Kasumi-1 (cell line): ENCODE data around the gene FAM20C.

ENCODE experiments used
- DNase-seq, 2 experiments: peaks; one replicate each; lab custom pipeline; 2025; lab: John Stamatoyannopoulos, UW

FAM20C gene

DNA sequence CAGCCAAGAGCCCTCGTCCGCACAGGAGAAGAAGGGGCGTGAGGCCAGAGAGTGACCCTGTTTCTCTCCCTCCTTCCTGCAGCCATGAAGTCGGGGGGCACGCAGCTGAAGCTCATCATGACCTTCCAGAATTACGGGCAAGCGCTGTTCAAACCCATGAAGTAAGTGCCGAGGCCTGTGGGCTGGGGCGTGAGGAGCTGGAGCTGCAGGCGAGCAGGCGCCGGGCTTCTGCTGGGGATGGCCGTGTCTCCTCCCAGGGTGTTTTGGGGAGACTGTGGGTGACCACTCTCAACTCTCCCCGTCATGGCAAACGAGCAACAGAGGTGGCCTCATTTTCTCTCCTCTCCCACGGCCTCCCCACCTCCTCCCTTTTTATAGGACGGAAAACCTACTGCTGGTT lies 16.4 kb downstream of the FAM20C start:
- no peak for DNase-seq

- DNase-seq: no peak
Measured at GRCh38 chr7:209416-209815, 17.0 kb downstream of the FAM20C start.

GRCh38 chr7:209906-210305 lies 17.5 kb downstream of the FAM20C start:
- no peak for DNase-seq

GRCh38 chr7:210401-210925 lies 18.1 kb downstream of the FAM20C start:
- no peak for DNase-seq

- DNase-seq: no peak
Measured at GRCh38 chr7:211033-211714, 18.8 kb downstream of the FAM20C start.

DNA sequence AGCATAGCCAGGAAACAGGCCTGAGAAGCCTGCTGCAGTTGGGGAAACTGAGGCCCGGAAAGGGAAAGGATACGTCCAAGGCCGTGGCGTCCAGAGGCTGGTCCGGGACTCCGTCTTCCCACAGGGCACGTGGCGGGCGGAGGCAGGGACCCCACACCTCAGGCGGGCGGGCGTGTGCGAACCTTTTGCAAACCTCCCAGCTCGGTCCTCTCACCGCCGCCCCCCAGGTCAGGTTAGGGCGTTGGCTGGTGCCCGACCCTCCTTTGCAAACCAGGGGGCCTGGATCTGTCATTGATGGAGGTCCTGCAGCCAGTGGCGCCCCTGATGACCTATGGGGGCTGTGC lies 19.3 kb downstream of the FAM20C start:
- DNase-seq: no peak

- DNase-seq: no peak
Measured at GRCh38 chr7:212754-213153, 20.4 kb downstream of the FAM20C start.

DNA sequence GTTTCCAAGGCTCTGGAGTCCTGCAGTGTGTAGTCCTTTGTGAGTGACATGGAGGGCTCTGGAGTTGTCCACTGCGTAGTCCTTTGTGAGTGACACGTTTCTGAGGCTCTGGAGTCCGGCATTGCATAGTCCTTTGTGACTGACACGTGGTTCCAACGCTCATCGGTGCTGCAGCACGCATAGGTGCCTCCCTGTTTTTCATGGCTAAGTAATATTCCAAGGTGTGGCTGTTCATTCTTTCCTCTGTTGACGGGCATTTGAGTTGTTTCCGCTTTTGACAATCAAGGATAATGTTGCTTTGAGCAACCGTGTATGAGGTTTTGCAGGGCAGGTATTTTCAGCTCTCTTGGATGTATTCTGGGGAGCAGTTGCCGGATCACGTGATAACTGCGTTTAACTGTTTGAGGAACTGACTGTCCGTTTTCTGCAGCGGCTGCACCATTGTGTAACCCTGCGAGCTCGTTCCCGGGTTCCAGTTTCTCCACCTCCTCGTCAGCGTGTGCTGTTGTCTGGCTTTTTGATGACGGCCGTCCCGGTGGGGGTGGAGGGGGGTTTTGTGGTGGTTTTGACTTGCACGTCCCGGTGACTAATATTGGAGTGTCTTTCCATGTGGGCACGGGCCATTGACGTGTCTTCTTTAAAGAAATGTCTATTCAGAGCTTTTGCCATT lies 21.1 kb downstream of the FAM20C start:
- DNase-seq: no peak

DNA sequence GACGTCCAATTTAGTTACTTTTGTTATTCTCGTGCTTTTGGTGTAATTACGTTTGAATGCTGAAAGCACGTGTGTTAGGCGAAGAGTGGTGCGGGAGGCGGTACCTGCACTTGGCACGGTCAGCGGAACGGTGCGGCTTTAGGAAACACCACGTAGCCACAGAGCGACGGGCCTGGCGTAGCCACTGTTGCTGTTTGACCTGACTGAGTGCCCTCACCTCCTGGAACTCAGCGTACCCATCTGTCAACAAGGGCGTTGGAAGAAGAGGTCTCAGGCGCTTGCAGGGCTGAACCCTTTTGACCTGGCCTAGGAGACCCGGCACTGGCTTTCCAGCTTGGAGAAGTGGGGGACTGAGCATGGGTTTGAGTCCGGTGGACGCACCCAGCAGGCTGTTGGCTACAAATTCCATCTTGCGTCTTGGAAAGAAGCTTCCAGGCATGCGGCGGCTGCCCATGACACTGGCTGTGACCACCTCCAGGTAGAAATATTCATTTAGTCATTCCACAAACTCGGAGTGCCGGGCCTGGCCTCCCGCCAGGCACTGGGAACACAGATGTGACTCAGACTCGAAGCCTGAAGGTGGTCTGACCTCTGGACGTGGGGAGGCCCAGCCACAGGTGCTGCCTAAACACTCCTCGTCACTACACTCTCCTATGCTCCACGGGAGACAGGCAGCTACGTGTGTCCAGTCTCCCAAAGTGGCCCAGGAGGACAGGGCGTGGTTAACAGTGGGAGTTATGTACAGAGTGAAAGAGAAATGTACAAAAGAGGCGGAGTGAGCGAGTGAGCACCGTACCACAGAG lies 22.2 kb downstream of the FAM20C start:
- DNase-seq: no peak

- no peak for DNase-seq
Measured at GRCh38 chr7:216360-217300, 24.3 kb downstream of the FAM20C start.

DNA sequence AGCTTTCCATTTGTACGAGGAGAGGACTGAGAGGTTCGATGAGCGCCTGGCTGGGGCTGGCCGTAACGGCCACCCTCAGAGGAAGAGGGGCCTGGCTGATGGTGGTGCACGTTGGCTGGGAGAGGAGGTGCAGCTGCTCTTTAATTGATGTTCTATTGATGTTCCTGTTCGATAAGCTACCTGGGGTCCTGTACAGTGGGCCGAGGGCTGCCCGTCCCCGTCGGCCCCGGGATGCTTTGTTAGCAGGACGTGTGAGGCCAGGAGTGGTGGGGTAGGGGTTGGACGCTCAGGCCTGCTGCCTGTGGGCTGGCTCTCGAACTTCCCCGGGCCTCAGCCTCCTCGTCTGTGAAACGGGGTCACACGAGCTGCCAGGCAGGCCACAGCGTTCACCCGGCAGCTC lies 25.4 kb downstream of the FAM20C start:
- no peak for DNase-seq

GRCh38 chr7:218316-218715 lies 25.9 kb downstream of the FAM20C start:
- DNase-seq: no peak

DNA sequence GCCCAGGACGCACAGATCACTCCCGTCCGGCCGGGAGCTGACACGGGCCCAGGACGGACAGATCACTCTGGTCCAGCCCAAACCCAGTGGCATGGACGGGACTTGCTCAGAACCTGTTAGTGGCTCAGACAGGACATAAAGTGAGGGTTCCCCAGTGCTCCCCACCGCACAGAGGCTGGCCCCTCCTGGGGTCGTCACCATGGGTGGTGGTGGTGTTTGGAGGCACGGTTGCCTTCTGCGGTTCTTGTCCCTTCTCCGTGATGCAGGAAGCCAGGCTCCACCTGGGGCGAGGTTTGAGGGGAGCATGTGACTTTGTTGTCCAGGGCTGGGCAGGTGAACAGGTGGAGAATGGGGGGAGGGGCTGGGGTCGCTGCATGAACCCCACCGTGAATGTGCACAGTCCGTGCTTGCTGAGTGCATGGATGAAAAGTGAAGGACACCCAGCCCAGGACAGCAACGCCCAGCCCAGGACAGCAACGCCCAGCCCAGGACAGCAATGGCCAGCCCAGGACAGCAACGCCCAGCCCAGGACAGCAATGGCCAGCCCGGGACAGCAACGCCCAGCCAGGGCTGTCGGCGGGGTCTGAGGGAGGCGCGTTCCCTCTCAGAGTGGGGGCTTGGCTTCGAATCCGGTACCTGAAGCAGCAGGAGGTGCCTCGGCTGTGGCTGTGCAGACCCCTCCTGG lies 26.7 kb downstream of the FAM20C start:
- no peak for DNase-seq

DNA sequence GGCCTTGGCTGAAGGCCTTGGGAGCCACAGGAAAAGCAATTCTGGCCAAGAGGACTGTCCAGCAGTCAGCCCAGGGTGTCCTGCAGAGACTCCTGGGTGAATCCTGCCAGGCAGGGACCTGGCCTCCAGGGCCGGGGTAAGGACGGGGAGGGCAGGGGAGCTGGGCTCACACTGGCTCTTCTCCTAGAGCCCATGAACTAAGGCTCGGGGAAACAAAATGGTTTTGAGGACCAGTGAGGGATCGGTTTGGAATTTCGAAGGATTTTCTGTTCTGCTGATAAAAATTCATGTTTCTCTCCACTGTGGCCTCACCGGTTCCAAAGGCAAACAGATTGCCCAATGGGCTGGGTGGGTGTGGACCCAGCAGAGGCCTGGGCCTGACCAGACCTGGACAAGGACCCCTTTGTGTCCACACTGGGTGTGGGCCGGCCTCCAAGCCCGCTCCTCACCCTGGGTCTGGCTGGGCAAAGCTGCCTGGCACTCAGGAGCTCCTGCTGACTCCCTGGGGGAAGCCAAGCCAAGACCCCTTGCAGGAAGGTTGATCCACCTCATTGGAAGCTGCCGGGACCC lies 27.3 kb downstream of the FAM20C start:
- no peak for DNase-seq

GRCh38 chr7:220151-220841 lies 27.9 kb downstream of the FAM20C start:
- no peak for DNase-seq

DNA sequence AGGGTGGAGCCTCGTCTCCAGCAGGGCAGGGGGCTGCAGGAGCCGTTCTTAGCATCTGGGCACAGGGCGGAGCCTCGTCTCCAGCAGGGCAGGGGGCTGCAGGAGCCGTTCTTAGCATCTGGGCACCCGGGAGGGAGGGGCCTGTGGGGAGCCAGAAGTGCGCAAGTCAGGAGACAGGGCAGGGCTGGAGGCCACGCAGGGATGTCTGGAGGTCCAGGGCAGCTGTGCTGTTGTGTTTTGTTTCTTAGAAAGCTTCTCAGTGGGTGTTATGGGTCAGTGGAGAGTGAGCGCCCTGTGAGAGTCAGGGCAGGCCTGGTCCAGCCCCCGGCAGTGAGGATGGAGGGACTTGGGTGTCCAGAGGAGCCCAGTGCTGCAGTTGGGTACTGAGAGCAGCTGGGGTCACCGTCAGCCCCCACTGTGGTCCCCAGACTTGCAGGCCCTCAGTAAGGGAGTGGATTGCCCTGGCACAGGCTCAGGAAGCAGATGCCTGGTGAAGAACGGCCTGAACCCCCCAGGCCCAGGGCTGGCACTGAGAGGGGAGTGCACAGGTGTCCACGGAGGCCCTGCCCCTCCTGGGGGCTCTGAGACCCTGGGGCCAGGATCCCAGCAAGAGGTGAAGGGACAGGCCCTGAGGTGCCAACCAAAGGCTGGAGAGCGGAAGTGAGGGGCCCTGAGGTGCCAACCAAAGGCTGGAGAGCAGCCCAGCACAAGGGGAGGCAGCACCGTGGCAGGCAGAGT lies 29.8 kb downstream of the FAM20C start:
- no peak for DNase-seq

DNA sequence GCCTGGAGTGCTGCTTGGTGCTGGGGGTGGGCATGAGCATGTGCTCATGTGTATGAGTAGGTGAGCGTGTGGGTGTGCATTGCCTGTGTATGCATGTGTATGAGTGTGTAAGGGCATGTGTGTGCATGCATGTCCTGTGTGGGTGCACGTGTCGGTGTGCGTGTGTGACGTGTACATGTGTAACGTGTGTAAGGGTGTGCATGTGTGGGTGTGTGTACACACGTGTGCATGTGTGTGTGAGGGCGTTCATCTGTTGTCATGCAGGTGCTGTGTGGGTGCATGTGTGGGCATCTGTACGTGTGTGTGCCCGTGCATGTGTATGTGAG lies 30.3 kb downstream of the FAM20C start:
- no peak for DNase-seq

DNA sequence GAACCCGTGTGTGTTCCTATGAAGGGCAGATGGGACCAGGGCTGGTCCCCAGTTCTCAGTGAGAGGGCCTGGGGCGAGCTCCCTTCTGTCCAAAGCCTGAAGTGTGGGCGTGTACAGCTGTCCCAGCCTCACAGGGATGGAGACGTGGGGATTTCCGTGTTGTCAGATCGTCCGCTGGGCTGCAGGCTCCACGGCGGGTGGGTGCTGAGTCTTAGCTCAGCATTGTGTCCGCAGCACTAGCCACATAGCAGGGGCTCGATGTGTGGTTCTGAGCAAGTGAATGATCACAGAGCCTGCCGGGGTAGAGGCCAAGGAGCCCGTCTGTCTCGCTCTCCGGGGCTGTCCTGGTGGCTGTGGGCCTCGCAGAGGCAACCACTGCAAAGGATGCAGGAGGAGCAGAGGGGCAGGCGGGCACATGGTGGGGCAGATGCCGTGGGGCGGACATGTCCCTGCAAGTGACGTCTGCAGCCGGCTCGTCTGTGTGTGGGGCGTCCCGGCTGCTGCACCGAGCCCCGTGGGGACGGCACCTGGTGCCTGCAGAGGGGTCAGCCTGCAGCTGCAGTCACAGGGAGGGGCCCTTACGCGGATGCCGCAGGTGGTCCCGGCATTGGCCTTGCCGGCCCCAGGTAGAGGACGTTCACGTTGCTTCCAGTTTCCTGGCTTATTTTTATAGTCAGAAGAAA lies 30.9 kb downstream of the FAM20C start:
- DNase-seq: no peak

GRCh38 chr7:223861-224260 lies 31.5 kb downstream of the FAM20C start:
- DNase-seq: no peak
